Astrocyte (in vitro differentiated cells and primary cell): ENCODE measurements around the gene POLG. TPM values are rescaled to one million over a fixed set of nuclear protein-coding genes. Genes with fewer than 3 reads are reported as not detected.

ENCODE experiments used
- DNase-seq: peaks from one replicate; pipeline ENCODE4 v3.0.0-alpha.2; 2010; ENCODE audit warnings: low read depth
- FAIRE-seq: peaks from 2 replicates; lab custom pipeline; 2011; peaks lifted over from hg19 to GRCh38; lab: Jason Lieb, UNC
- H2AFZ ChIP-seq: 2 replicates; pipeline ENCODE4 v1.6.0; 2012; ENCODE audit warnings: low read depth, low read length, inconsistent platforms
- H3K27ac ChIP-seq: 2 replicates; pipeline ENCODE4 v1.5.1; 2011; ENCODE audit warnings: low read depth, low read length, inconsistent platforms
- H3K27me3 ChIP-seq: 2 replicates; pipeline ENCODE4 v1.6.0; 2011; ENCODE audit warnings: low read length, inconsistent platforms; ENCODE audit not compliant: insufficient read depth
- H3K36me3 ChIP-seq: 2 replicates; pipeline ENCODE4 v1.5.1; 2011; ENCODE audit warnings: low read length, inconsistent platforms; ENCODE audit not compliant: insufficient read depth
- H3K4me1 ChIP-seq: 2 replicates; pipeline ENCODE4 v1.5.1; 2011; ENCODE audit warnings: low read length, inconsistent platforms; ENCODE audit not compliant: insufficient read depth
- H3K4me2 ChIP-seq: 2 replicates; pipeline ENCODE4 v1.6.0; 2012; ENCODE audit warnings: low read length, inconsistent platforms
- H3K4me3 ChIP-seq: 2 replicates; pipeline ENCODE4 v1.5.1; 2011; ENCODE audit warnings: low read depth, mild to moderate bottlenecking, low read length, inconsistent platforms; ENCODE audit not compliant: insufficient read depth
- H3K79me2 ChIP-seq: 2 replicates; pipeline ENCODE4 v1.6.0; 2012; ENCODE audit warnings: mild to moderate bottlenecking, low read length, inconsistent platforms; ENCODE audit not compliant: insufficient read depth
- H3K9ac ChIP-seq: 2 replicates; pipeline ENCODE4 v1.6.0; 2012; ENCODE audit warnings: mild to moderate bottlenecking, low read length, inconsistent platforms
- H3K9me3 ChIP-seq: 2 replicates; pipeline ENCODE4 v1.5.1; 2012; ENCODE audit warnings: low read depth, mild to moderate bottlenecking, low read length, inconsistent platforms; ENCODE audit not compliant: insufficient read depth
- H4K20me1 ChIP-seq: 2 replicates; pipeline ENCODE4 v1.6.0; 2012; ENCODE audit warnings: low read length, inconsistent platforms; ENCODE audit not compliant: insufficient read depth
- H3K27ac Mint-ChIP-seq: one replicate; pipeline ENCODE4 v1.8.0; 2021; ENCODE audit warnings: mild to moderate bottlenecking, mixed read lengths; ENCODE audit not compliant: unreplicated experiment
- H3K27me3 Mint-ChIP-seq: one replicate; pipeline ENCODE4 v1.8.0; 2021; ENCODE audit warnings: low read depth, mixed read lengths; ENCODE audit not compliant: unreplicated experiment
- H3K36me3 Mint-ChIP-seq: one replicate; pipeline ENCODE4 v1.8.0; 2021; ENCODE audit warnings: low read depth, mixed read lengths; ENCODE audit not compliant: unreplicated experiment
- H3K4me1 Mint-ChIP-seq: one replicate; pipeline ENCODE4 v1.8.0; 2021; ENCODE audit warnings: low read depth, mixed read lengths; ENCODE audit not compliant: unreplicated experiment
- H3K4me3 Mint-ChIP-seq: one replicate; pipeline ENCODE4 v1.8.0; 2021; ENCODE audit warnings: mild to moderate bottlenecking, moderate library complexity, mixed read lengths; ENCODE audit not compliant: unreplicated experiment
- H3K9me3 Mint-ChIP-seq: one replicate; pipeline ENCODE4 v1.8.0; 2021; ENCODE audit warnings: mild to moderate bottlenecking, mixed read lengths; ENCODE audit not compliant: unreplicated experiment
- EZH2 ChIP-seq: IDR thresholded peaks from 2 replicates; pipeline ENCODE4 v1.6.1; 2012; ENCODE audit warnings: mild to moderate bottlenecking, low read length, inconsistent platforms; ENCODE audit not compliant: insufficient read depth
- total RNA-seq: library from RNA; stranded (reverse); gene quantifications from 2 replicates; pipeline ENCODE4 v1.2.1, GENCODE V29; 2021
- TF ChIP-seq, protein P1 (sequence below): IDR thresholded peaks from 2 replicates; pipeline ENCODE4 v1.5.1; 2011; ENCODE audit warnings: low read depth, mild to moderate bottlenecking, inconsistent platforms, low read length, moderate library complexity; ENCODE audit not compliant: insufficient read depth

The POLG gene
- total RNA-seq, 1 donor from 2014 or later = 54.4 TPM

DNA sequence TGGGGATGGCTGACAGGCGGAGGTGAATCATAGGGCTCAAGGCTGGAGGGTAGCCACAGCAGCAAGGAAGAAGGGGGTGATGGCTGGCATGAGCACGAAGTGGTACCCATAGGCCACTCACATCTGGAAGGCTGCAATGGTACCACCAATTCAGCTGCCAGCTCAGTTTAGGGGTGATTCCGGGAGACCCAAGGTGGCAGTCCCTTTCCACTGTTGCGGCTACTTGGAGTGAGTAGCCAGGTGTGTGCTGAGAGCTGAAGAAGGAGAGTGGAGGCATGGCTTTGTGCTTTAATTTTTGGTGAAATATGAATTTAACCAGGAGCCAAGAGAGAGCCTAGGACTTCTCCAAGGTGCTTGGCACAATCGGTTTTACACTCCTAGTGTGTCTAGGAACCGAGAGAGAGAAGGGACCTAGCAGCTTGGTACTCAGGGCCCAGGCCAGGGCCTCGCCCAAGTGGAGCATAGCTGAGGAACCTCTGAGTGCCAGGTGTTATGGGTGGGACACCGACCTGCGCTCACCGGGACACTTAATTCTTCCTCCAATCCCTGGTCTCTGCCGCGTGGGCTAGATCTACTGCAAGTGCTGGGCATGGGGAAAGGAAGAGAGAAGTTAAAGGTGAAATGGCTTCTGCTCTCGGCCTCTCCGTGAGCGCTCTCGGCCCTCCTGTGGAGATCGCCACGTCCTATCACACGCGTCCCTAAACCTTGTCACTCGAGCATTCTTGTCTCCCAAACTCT, 32.2 kb upstream of the POLG start:
- Histone ChIP-seq H3K79me2 (peaks cover 5% of the 10 kb centered on the region), H3K27me3 (peaks cover 89% of the 10 kb centered on the region), H3K9ac (no peak overlapping the region), H3K27ac (no peak overlapping the region), H3K9me3 (peaks cover 5% of the 10 kb centered on the region), H3K4me2 (peak overlapping the region; percentile 69), H4K20me1 (peaks cover 21% of the 10 kb centered on the region), H3K4me3 (peak overlapping the region; percentile 23), H3K4me1 (no peaks in the 10 kb centered on the region), H3K36me3 (no peaks in the 10 kb centered on the region), H2AFZ (peak overlapping the region; percentile 41)
- H3K9me3 Mint-ChIP-seq = peaks cover 11% of the 10 kb centered on the region
- H3K4me1 Mint-ChIP-seq = no peaks in the 10 kb centered on the region
- peaks cover 2% of the 10 kb centered on the region for H3K36me3 Mint-ChIP-seq
- no peak overlapping the region for H3K4me3 Mint-ChIP-seq
- DNase-seq (no peak), FAIRE-seq (no peak)
- peak overlapping the region; percentile 34 for H3K27ac Mint-ChIP-seq
- TF ChIP-seq EZH2 = peak; percentile 42
- TF ChIP-seq, protein P1, sequence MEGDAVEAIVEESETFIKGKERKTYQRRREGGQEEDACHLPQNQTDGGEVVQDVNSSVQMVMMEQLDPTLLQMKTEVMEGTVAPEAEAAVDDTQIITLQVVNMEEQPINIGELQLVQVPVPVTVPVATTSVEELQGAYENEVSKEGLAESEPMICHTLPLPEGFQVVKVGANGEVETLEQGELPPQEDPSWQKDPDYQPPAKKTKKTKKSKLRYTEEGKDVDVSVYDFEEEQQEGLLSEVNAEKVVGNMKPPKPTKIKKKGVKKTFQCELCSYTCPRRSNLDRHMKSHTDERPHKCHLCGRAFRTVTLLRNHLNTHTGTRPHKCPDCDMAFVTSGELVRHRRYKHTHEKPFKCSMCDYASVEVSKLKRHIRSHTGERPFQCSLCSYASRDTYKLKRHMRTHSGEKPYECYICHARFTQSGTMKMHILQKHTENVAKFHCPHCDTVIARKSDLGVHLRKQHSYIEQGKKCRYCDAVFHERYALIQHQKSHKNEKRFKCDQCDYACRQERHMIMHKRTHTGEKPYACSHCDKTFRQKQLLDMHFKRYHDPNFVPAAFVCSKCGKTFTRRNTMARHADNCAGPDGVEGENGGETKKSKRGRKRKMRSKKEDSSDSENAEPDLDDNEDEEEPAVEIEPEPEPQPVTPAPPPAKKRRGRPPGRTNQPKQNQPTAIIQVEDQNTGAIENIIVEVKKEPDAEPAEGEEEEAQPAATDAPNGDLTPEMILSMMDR = no peak
- H3K27me3 Mint-ChIP-seq = peaks cover 76% of the 10 kb centered on the region

DNA sequence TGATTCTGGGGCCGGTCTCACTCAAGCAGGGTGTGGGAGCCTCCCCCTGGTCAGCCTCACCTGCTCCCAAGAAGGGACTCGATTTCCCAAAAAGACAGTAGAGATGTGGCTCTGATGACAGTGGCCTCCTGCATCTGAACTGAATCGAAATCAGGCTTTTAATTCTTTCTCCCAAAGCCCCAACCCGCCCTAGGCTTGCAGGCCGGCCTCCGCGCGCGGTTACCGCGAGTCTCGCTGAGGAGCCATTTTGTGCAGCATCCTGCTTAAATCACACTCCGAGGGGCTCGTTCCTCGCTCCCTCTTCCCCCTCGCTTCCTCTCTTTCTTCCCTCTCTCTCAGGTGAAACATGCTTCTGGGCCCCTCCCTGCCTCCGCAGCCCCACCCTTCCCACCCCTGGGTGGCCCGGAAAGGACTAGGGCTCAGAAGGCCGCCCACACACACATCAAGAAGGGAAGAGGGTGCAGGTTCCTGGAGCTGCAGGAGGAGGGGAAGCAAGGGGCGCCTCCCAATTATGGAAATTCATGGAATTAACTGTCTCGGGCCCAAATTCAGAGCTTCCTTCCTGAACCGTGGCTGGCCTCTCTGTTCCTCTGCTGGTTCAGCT, 30.9 kb upstream of the POLG start:
- no peak overlapping the region for H3K9ac ChIP-seq
- no peak for TF ChIP-seq EZH2
- TF ChIP-seq, protein P1 = no peak
- H4K20me1 ChIP-seq = peaks cover 21% of the 10 kb centered on the region
- Mint-ChIP-seq H3K27ac (peak overlapping the region; percentile 4), H3K36me3 (peaks cover 2% of the 10 kb centered on the region), H3K4me3 (no peak overlapping the region), H3K4me1 (no peaks in the 10 kb centered on the region), H3K27me3 (peaks cover 80% of the 10 kb centered on the region), H3K9me3 (peaks cover 10% of the 10 kb centered on the region)
- FAIRE-seq (no peak), DNase-seq (no peak)
- H3K36me3 ChIP-seq = no peaks in the 10 kb centered on the region
- H3K9me3 ChIP-seq = peaks cover 3% of the 10 kb centered on the region
- H3K27me3 ChIP-seq = peaks cover 90% of the 10 kb centered on the region
- no peak overlapping the region for H3K27ac ChIP-seq
- H3K79me2 ChIP-seq = peaks cover 5% of the 10 kb centered on the region
- H3K4me2 ChIP-seq = no peak overlapping the region
- no peak overlapping the region for H3K4me3 ChIP-seq
- H3K4me1 ChIP-seq = no peaks in the 10 kb centered on the region
- no peak overlapping the region for H2AFZ ChIP-seq
